ENCODE measurements around the gene ACLY. TPM values are rescaled to one million over a fixed set of nuclear protein-coding genes. Genes with fewer than 3 reads are reported as not detected.

The ACLY gene
- total and polyA plus RNA-seq, 10 of the 15 experiments (the other 5 are each of a cell fraction or from before 2014, with no cell fraction given) = 32.6 to 224 (median 114) TPM

GRCh38 chr17:41962111-41962510 is 43.4 kb upstream of the ACLY start (continued):
- TF ChIP-seq IRF3 (IDR thresholded peaks at IDR 0.05) (no peak), RELB (IDR thresholded peaks at IDR 0.05; ENCODE audit: low read depth) (no peak), ATF7 (IDR thresholded peaks at IDR 0.05; ENCODE audit: low read depth) (no peak)

GRCh38 chr17:41959336-41960095 is 40.8 kb upstream of the ACLY start:
- in situ Hi-C loops (cut with MboI) = loop anchor here (5.0 kb wide), 1 partner anchor 153 kb away; the partner anchor contains the start of gene DHX58
- SMC1A ChIA-PET (ENCODE audit: uncharacterized antibody, unreplicated experiment) = interaction anchor here (1.1 to 1.6 kb wide), 7 partner anchors 15 to 223 kb away, joined by 3 to 4 read pairs (median 3); no protein-coding TSS in a partner anchor
- no TSS peak for BruUV-seq (replicated peaks)
- Histone ChIP-seq H3K79me2 (ENCODE audit: control insufficient read depth, insufficient read depth, low read length) (no peaks in the 10 kb centered on the region), H3K4me2 (ENCODE audit: control insufficient read depth, insufficient read depth) (no peak overlapping the region), H3K27ac (ENCODE audit: control insufficient read depth, insufficient read depth) (no peak overlapping the region), H3K4me3 (no peak overlapping the region), H4K20me1 (ENCODE audit: control insufficient read depth, insufficient read depth) (no peaks in the 10 kb centered on the region), H3K9me3 (replicated peaks; ENCODE audit: control insufficient read depth, insufficient read depth, low read length) (no peaks in the 10 kb centered on the region), H3K27me3 (replicated peaks in 1 of 2; ENCODE audit: control insufficient read depth in 2 of 2, insufficient read depth in 2 of 2, low read length in 1 of 2) (no peaks in the 10 kb centered on the region), H3K36me3 (ENCODE audit: control insufficient read depth in 2 of 2, insufficient read depth in 2 of 2, low read length in 1 of 2) (no peaks in the 10 kb centered on the region), H3K9ac (ENCODE audit: control insufficient read depth, insufficient read depth, low read length) (no peak overlapping the region), H2AFZ (ENCODE audit: control insufficient read depth, low read depth, low read length) (no peak overlapping the region), H3K4me1 (ENCODE audit: control insufficient read depth, insufficient read depth, low read length) (no peaks in the 10 kb centered on the region)
- DNase-seq (ENCODE audit: low read depth, low spot score) (no peak), FAIRE-seq (no peak), ATAC-seq (peak; percentile 85)
- POLR2A ChIA-PET = interaction anchor here (0.6 to 1.5 kb wide), 2 partner anchors 60 to 148 kb away, joined by 3 read pairs; partner anchors contain the start of gene NKIRAS2
- intact Hi-C loops (cut with micrococcal nuclease; ENCODE audit: unreplicated experiment) = loop anchor here (1.0 kb wide), 1 partner anchor 221 kb away; no protein-coding TSS in a partner anchor
- CTCF ChIA-PET = interaction anchor here (0.6 to 2.8 kb wide), 25 partner anchors 10 to 292 kb away, joined by 3 to 17 read pairs (median 4); partner anchors contain the start of genes HAP1, KLHL11 and ODAD4
- WGBS (ENCODE audit: insufficient coverage, insufficient replicate concordance, low lambda C conversion rate, missing lambda C conversion rate) = 43% methylated on average over 17 of the region's 17 CpGs
- RAD21 ChIA-PET (ENCODE audit: unreplicated experiment) = interaction anchor here (0.8 to 2.2 kb wide), 8 partner anchors 27 to 157 kb away, joined by 3 to 11 read pairs (median 3); partner anchors contain the start of genes ACLY, DHX58, DNAJC7 and ODAD4
- TF ChIP-seq FOXM1 (IDR thresholded peaks at IDR 0.05; ENCODE audit: low read depth, low read length) (no peak), USF2 (IDR thresholded peaks at IDR 0.05; ENCODE audit: borderline replicate concordance, low read depth, low read length) (no peak), ATF3 (IDR thresholded peaks at IDR 0.05; ENCODE audit: borderline replicate concordance, extremely low read depth, low read depth, low read length) (no peak), HDGF (IDR thresholded peaks at IDR 0.05) (no peak), RAD21 (IDR thresholded peaks at IDR 0.05; ENCODE audit: insufficient read depth, low read depth, low read length) (peak; percentile 50), CTCF (IDR thresholded peaks at IDR 0.05 in 2 of 3, conservative IDR thresholded peaks at IDR 0.05 in 1 of 3; ENCODE audit: control insufficient read depth in 2 of 3, extremely low read depth in 1 of 3, insufficient read depth in 1 of 3, low read depth in 3 of 3, low read length in 3 of 3) (peak; percentile 32 to 48 (median 47); a peak in 4 of 6 replicates), GATAD2B (conservative IDR thresholded peaks at IDR 0.05; ENCODE audit: low read depth) (no peak)

Data from GM12878 (cell line).